Measurements from ENCODE around the gene RNF25.
A peak's percentile ranks its signal among the peaks of the same experiment; 100 is the strongest.

The RNF25 gene

DNA sequence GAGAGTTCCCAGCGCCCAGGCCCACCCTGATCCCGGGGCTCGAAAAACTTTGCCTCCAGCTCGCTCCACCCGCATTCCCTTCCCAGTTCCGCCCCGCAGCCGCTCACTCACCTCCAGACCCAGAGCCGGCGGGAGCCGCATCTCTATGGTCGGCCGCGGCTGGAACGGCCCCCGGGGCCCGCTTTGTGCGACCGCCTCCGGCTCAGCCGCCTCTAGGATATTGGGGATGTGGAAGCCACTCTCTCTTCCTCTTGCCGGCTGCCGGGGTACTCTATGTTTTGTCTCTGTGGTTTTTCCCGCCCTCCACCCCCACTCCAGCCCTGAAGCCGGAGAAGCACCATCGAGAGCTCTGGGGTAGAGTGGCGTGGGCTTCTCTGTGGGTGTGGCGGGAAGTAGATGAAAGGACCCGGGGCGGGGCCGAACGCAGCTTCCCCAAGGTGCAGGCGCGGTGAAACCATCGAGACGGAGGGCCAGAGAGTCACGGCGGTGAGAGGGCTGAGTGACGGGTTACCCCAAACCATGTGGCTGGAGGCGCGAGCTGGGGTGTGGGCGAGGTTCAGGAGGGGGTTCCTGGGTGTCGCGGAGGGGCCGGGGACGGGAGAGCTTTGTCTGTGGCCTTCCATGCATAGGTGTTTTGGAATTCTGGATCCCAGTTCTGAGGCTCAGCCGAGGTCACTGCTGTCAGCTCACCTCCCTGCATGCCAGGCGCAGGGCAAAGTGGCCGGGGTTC is 12.4 kb downstream of the RNF25 start, which contains the start of the genes BCS1L and ZNF142:
TSS of gene BCS1L (plus strand) at position 426 of the 730 bp plus-strand sequence. CDS start 1,305 bp downstream, outside the sequence.
TSS of gene ZNF142 (minus strand) at position 366 of the 730 bp plus-strand sequence. CDS start 3,194 bp downstream, outside the sequence.
- Histone ChIP-seq H3K27me3 (replicated peaks; ENCODE audit: control insufficient read depth, insufficient read depth, low read length) (no peaks in the 10 kb centered on the region), H3K4me3 (replicated peaks; ENCODE audit: low read depth, low read length) (peak within 1 kb of the TSS; percentile 88), H3K36me3 (ENCODE audit: control insufficient read depth, insufficient read depth, low read length) (peaks cover 28% of the 10 kb centered on the region)
- DNase-seq (ENCODE audit: extremely low read depth, insufficient read length) = peak; percentile 89
- no peak for TF ChIP-seq CTCF (IDR thresholded peaks at IDR 0.05; ENCODE audit: insufficient read depth, low read length, poor library complexity, severe bottlenecking)

- peak; percentile 74 for TF ChIP-seq CTCF (IDR thresholded peaks at IDR 0.05; ENCODE audit: insufficient read depth, low read length, poor library complexity, severe bottlenecking)
- no peaks in the 10 kb centered on the region for H3K27me3 ChIP-seq (replicated peaks; ENCODE audit: control insufficient read depth, insufficient read depth, low read length)
- peak overlapping the region; percentile 88 for H3K4me3 ChIP-seq (replicated peaks; ENCODE audit: low read depth, low read length)
- H3K36me3 ChIP-seq (ENCODE audit: control insufficient read depth, insufficient read depth, low read length) = peaks cover 23% of the 10 kb centered on the region
- DNase-seq (ENCODE audit: extremely low read depth, insufficient read length) = peak; percentile 73
Measured at GRCh38 chr2:218658671-218659257, 13.0 kb downstream of the RNF25 start.

GRCh38 chr2:218655751-218656150 is 16.1 kb downstream of the RNF25 start:
- no peak for DNase-seq (ENCODE audit: extremely low read depth, insufficient read length)
- H3K36me3 ChIP-seq (ENCODE audit: control insufficient read depth, insufficient read depth, low read length) = peaks cover 18% of the 10 kb centered on the region
- H3K27me3 ChIP-seq (replicated peaks; ENCODE audit: control insufficient read depth, insufficient read depth, low read length) = no peaks in the 10 kb centered on the region
- no peak overlapping the region for H3K4me3 ChIP-seq (replicated peaks; ENCODE audit: low read depth, low read length)
- TF ChIP-seq CTCF (IDR thresholded peaks at IDR 0.05; ENCODE audit: insufficient read depth, low read length, poor library complexity, severe bottlenecking) = no peak

- TF ChIP-seq CTCF (IDR thresholded peaks at IDR 0.05; ENCODE audit: insufficient read depth, low read length, poor library complexity, severe bottlenecking) = no peak
- Histone ChIP-seq H3K27me3 (replicated peaks; ENCODE audit: control insufficient read depth, insufficient read depth, low read length) (no peaks in the 10 kb centered on the region), H3K4me3 (replicated peaks; ENCODE audit: low read depth, low read length) (no peak overlapping the region), H3K36me3 (ENCODE audit: control insufficient read depth, insufficient read depth, low read length) (peaks cover 50% of the 10 kb centered on the region)
- no peak for DNase-seq (ENCODE audit: extremely low read depth, insufficient read length)
Measured at GRCh38 chr2:218648787-218649100, 23.1 kb downstream of the RNF25 start.

GRCh38 chr2:218648088-218648786 is 23.6 kb downstream of the RNF25 start:
- peak; percentile 39 for DNase-seq (ENCODE audit: extremely low read depth, insufficient read length)
- H3K36me3 ChIP-seq (ENCODE audit: control insufficient read depth, insufficient read depth, low read length) = peaks cover 55% of the 10 kb centered on the region
- peak; percentile 89 for TF ChIP-seq CTCF (IDR thresholded peaks at IDR 0.05; ENCODE audit: insufficient read depth, low read length, poor library complexity, severe bottlenecking)
- H3K27me3 ChIP-seq (replicated peaks; ENCODE audit: control insufficient read depth, insufficient read depth, low read length) = no peaks in the 10 kb centered on the region
- H3K4me3 ChIP-seq (replicated peaks; ENCODE audit: low read depth, low read length) = no peak overlapping the region

Measured in GM06990 (cell line).